Measurements from ENCODE around the gene KLHL3.
A peak's percentile ranks its signal among the peaks of the same experiment; 100 is the strongest.
"Not testable (repeated sequence)": the region's sequence is repeated elsewhere in the genome, so short reads cannot be mapped to it uniquely, and the experiment has no call there.

Gene KLHL3

GRCh38 chr5:137679910-137680309 is 56.0 kb downstream of the KLHL3 start:
- intact Hi-C loops (cut with DNase I), result no loop called here
- no peak for DNase-seq

- DNase-seq, result peak in 1 of 10 donors; percentile 82
- intact Hi-C loops (cut with DNase I), result no loop called here
Observed at GRCh38 chr5:137679195-137679594, 56.7 kb downstream of the KLHL3 start.

GRCh38 chr5:137672881-137673280 is 63.0 kb downstream of the KLHL3 start:
- no peak for DNase-seq
- intact Hi-C loops (cut with DNase I), result no loop called here

- DNase-seq, result no peak
- intact Hi-C loops (cut with DNase I), result no loop called here
Observed at GRCh38 chr5:137672001-137672400, 63.9 kb downstream of the KLHL3 start.

DNA sequence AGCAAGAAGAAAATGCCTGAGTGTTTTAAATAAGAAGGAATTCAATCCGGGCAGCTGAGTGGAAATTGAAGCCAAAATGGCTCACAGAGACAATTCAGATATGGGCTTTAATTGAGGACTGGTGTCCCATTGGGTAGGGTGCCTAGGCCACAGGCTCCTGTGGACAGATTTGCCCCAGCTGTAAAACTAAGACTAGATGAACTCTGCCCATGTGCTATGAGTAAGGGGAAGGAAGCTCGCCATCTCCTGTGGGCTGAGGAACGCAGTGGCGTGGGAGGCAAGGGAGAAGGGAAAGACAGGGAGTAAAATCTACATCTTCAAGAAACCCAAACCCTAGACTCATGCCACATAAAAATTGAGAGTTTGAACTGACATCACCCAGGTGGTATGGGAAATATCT is 66.1 kb downstream of the KLHL3 start:
- intact Hi-C loops (cut with DNase I), result no loop called here
- no peak for DNase-seq

DNA sequence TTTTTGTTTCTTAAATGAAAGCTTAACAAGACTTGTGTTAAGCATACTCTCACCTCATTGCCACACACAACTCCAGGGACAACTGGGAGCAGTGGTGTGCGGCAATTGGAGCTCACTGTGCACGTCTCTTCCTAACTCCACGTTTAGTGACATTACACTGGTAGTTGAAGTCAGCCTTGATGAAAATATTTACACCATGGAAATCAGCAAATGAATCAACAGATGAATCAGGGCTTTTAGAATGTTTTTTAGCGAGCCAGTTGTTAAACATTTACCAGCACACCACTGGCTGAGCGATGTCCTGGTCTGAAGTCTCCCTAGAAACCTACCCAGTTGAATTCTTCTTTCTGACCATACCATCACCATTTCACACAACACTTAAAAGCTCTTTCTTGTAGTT is 67.3 kb downstream of the KLHL3 start:
- intact Hi-C loops (cut with DNase I), result no loop called here

GRCh38 chr5:137667341-137667740 is 68.5 kb downstream of the KLHL3 start:
- no peak for DNase-seq
- intact Hi-C loops (cut with DNase I), result no loop called here

More for the DNA sequence above, 67.3 kb downstream of the KLHL3 start:
- no peak for DNase-seq

DNA sequence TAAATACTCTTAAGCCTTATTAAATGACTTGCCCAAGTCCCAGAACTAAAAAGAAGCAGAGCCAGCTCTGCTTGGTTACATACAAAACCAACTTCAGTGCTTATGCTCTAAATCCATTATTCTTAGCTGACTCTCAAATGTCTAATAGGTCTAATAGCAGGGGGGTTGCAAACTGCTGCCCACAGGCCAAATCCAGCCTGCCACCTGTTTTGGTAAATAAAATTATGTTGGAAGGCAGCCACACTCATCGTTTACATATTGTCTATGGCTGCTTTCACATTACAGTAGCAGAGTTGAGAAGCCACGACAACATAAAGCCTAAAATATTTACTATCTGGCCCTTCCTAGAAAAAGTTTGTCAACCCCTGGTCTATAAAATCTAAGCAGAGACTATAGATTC is 69.0 kb downstream of the KLHL3 start:
- intact Hi-C loops (cut with DNase I), result no loop called here
- DNase-seq, result no peak

- no peak for DNase-seq
- intact Hi-C loops (cut with DNase I), result no loop called here
Observed at GRCh38 chr5:137666461-137666850, 69.4 kb downstream of the KLHL3 start.

GRCh38 chr5:137665678-137666460 is 70.0 kb downstream of the KLHL3 start:
- intact Hi-C loops (cut with DNase I), result no loop called here
- no peak for DNase-seq

GRCh38 chr5:137660349-137660817 is 75.5 kb downstream of the KLHL3 start:
- intact Hi-C loops (cut with DNase I), result no loop called here
- DNase-seq, result peak in 8 of 10 donors; percentile 26 to 94 (median 66)

DNA sequence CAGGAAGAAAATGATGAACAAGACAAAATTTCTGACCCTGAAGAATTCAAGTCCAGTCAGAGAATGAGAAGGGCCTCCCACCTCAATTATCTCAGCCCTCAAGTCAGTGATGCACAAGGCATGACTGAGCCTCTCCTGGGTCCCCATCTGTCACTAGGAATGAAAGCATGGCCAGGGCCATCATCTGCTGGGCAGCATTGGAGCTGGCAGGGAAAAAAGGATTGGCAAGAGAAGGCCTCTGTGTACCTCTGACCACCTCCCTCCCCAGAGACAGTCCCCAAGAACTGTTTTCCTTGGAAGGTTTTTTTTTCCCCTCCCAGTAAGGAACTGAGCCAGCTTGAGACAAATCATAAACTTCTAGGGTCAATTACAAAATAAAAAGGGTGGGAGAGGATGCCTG is 76.7 kb downstream of the KLHL3 start:
- DNase-seq, result no peak
- intact Hi-C loops (cut with DNase I), result no loop called here

GRCh38 chr5:137658324-137658723 is 77.6 kb downstream of the KLHL3 start:
- intact Hi-C loops (cut with DNase I), result no loop called here
- DNase-seq, result no peak

DNA sequence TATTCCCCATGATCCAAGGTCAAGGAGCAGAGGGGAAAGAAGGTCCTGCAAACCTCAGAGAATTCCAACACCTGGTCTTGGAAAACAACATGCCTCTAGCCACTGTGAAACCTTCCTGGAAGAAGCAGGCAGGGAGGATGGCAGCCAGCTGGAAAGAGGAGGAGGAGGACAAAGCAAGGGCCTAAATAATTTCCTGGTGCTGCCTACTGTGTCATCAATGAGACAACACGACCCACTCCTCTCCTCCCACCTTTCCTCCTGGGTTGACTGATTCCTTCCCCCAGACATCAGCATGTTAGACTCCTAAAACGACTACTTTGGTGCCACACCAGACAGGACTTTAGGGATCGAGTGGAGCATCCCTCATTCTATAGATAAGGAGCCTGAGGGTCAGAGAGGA is 78.8 kb downstream of the KLHL3 start:
- intact Hi-C loops (cut with DNase I), result no loop called here
- no peak for DNase-seq

GRCh38 chr5:137656558-137656957 is 79.3 kb downstream of the KLHL3 start:
- no peak for DNase-seq
- intact Hi-C loops (cut with DNase I), result no loop called here

GRCh38 chr5:137651022-137651421 is 84.9 kb downstream of the KLHL3 start:
- DNase-seq, result no peak
- intact Hi-C loops (cut with DNase I), result no loop called here

- intact Hi-C loops (cut with DNase I), result no loop called here
- DNase-seq, result no peak
Observed at GRCh38 chr5:137649228-137649935, 86.5 kb downstream of the KLHL3 start.

GRCh38 chr5:137648361-137648760 is 87.5 kb downstream of the KLHL3 start:
- intact Hi-C loops (cut with DNase I), result no loop called here
- peak in 9 of 10 donors; percentile 34 to 96 (median 73) for DNase-seq

DNA sequence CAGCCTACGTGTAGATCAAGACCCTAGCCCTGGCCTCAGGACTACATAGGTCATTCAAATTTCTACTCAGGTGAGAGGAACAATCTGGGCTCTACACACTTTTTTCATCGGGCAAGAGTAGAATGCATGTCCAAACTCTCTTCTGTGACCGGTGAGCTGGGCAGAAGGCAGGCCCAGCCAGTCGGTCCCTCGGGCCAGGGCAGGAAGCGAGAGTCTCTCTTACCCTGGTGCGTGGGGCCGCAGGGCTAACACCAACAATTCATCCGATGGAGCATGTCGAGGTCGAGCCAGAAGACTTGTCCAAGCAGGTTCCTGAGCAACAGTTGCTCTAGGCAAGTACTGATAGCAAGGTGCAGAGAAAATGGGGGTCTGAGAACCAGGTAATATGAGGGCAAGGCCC is 88.5 kb downstream of the KLHL3 start:
- intact Hi-C loops (cut with DNase I), result no loop called here
- DNase-seq, result no peak

DNA sequence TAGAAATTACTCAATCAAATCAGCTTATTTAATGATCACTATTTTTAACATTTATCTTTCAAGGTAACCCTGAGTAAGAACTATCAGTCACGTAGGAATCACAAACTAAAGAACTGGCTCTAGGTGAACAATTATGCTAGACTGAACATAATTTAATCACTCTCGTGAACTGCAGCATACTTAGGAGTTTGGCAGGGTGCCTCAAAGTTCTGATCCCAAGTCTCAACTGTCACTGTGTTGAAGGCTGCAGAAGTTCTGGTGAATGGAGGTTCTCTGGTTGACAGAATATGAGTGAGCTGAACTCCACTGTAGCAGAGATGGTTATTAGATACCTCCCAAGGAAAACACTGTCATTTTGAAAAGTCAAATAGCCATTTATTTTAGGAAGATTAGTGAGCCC is 89.1 kb downstream of the KLHL3 start:
- intact Hi-C loops (cut with DNase I), result no loop called here
- no peak for DNase-seq

GRCh38 chr5:137643081-137643480 is 92.8 kb downstream of the KLHL3 start:
- DNase-seq; intact Hi-C loops (cut with DNase I): not testable (repeated sequence)

DNA sequence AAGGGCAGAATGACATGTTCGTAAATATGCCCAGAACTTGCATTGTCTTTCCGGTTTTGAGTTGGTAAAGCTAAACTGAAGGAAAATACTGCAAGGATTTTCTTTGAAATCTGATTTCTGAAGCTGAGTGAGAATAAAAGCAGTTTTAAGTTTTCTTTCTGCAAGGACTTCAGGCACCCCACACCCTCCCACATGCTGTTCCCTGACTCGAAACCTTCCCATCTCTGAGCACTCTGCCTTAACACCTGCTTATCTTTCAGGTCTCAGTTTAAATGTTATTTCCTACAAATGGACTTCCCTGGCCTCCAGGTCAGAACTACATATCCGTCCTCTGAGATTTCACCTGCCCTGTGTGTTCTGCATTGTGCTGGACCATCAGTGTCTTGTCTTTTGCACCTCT is 93.8 kb downstream of the KLHL3 start:
- DNase-seq, result peak in 1 of 10 donors; percentile 24

More for the DNA sequence above, 93.8 kb downstream of the KLHL3 start:
- intact Hi-C loops (cut with DNase I), result no loop called here
